Brain microvascular endothelial cell (primary cell): ENCODE data around the gene ZDHHC17.
A peak's percentile ranks its signal among the peaks of the same experiment; 100 is the strongest.

Experiments
- DNase-seq: peaks from one replicate; pipeline ENCODE4 v3.0.0-alpha.2; 2020
- H3K27ac ChIP-seq: fragments of 250-450 bp; sonication (Bioruptor Pico); 2 replicates; pipeline ENCODE4 v1.5.1; 2020; ENCODE audit warnings: mild to moderate bottlenecking, moderate library complexity
- H3K27me3 ChIP-seq: fragments of 250-450 bp; sonication (Bioruptor Pico); replicated peaks from 2 replicates; pipeline ENCODE4 v1.5.1; 2020; ENCODE audit warnings: mild to moderate bottlenecking
- H3K36me3 ChIP-seq: fragments of 250-450 bp; sonication (Bioruptor Pico); replicated peaks from 2 replicates; pipeline ENCODE4 v1.5.1; 2020; ENCODE audit warnings: mild to moderate bottlenecking
- H3K4me3 ChIP-seq: 2 replicates; pipeline ENCODE4 v1.5.1; 2011; ENCODE audit warnings: low read depth, mild to moderate bottlenecking, control low read depth, low read length, moderate library complexity
- CTCF ChIP-seq: IDR thresholded peaks from 2 replicates; pipeline ENCODE4 v1.5.1; 2011; ENCODE audit warnings: low read depth, mild to moderate bottlenecking, moderate library complexity, low read length, control low read depth, inconsistent platforms; ENCODE audit errors: missing control alignments
- in situ Hi-C: cut with HindIII; loops from 2 replicates; pipeline ENCODE4 v1.10.0; 2017; ENCODE audit warnings: low sequenced_read_pairs, low pct_ligation_motif_present

The ZDHHC17 gene

GRCh38 chr12:76739896-76740295 lies 24.0 kb upstream of the ZDHHC17 start:
- in situ Hi-C loops: no loop called here
- DNase-seq: no peak
- H3K27ac ChIP-seq: no peak overlapping the region
- no peak overlapping the region for H3K4me3 ChIP-seq
- H3K27me3 ChIP-seq: no peaks in the 10 kb centered on the region
- H3K36me3 ChIP-seq: no peaks in the 10 kb centered on the region
- TF ChIP-seq CTCF: no peak

GRCh38 chr12:76740501-76740900 lies 23.4 kb upstream of the ZDHHC17 start:
- in situ Hi-C loops: no loop called here
- Histone ChIP-seq H3K36me3 (no peaks in the 10 kb centered on the region), H3K27ac (no peak overlapping the region), H3K27me3 (no peaks in the 10 kb centered on the region), H3K4me3 (no peak overlapping the region)
- DNase-seq: no peak
- TF ChIP-seq CTCF: no peak

GRCh38 chr12:76745343-76745742 lies 18.6 kb upstream of the ZDHHC17 start:
- Histone ChIP-seq H3K36me3 (no peaks in the 10 kb centered on the region), H3K27ac (no peak overlapping the region), H3K4me3 (no peak overlapping the region), H3K27me3 (no peaks in the 10 kb centered on the region)
- no peak for DNase-seq
- no peak for TF ChIP-seq CTCF
- in situ Hi-C loops: no loop called here

GRCh38 chr12:76746516-76746915 lies 17.4 kb upstream of the ZDHHC17 start:
- no peak overlapping the region for H3K4me3 ChIP-seq
- no peak for DNase-seq
- H3K27me3 ChIP-seq: no peaks in the 10 kb centered on the region
- in situ Hi-C loops: no loop called here
- no peak for TF ChIP-seq CTCF
- no peak overlapping the region for H3K27ac ChIP-seq
- H3K36me3 ChIP-seq: no peaks in the 10 kb centered on the region

GRCh38 chr12:76747245-76747644 lies 16.7 kb upstream of the ZDHHC17 start:
- H3K36me3 ChIP-seq: no peaks in the 10 kb centered on the region
- no peak overlapping the region for H3K4me3 ChIP-seq
- no peaks in the 10 kb centered on the region for H3K27me3 ChIP-seq
- in situ Hi-C loops: no loop called here
- TF ChIP-seq CTCF: no peak
- no peak overlapping the region for H3K27ac ChIP-seq
- DNase-seq: no peak

GRCh38 chr12:76755829-76756379 lies 8.0 kb upstream of the ZDHHC17 start:
- peak; percentile 11 for DNase-seq
- Histone ChIP-seq H3K36me3 (no peaks in the 10 kb centered on the region), H3K27me3 (no peaks in the 10 kb centered on the region), H3K27ac (no peak overlapping the region), H3K4me3 (no peak overlapping the region)
- in situ Hi-C loops: no loop called here
- TF ChIP-seq CTCF: no peak
